Measurements from ENCODE around the gene PVR. TPM values are rescaled to one million over a fixed set of nuclear protein-coding genes. Genes with fewer than 3 reads are reported as not detected.

Gene PVR
- total and polyA plus RNA-seq, 4 donors = 11.4 to 49.0 (median 32.1) TPM

Other genes starting within 250 kb of the PVR start
- gene ZNF285, start 242.3 kb upstream of the PVR start, total RNA-seq = 1 to 10 TPM in 1 of 2 donors, under 1 TPM in 1; 0.67 to 1.4 TPM
- gene ZNF285, start 242.3 kb upstream of the PVR start, polyA plus RNA-seq = under 1 TPM; 0.23 to 0.32 TPM
- 1 to 10 TPM in 1 of 2 donors, under 1 TPM in 1; 0.67 to 4.6 TPM for gene ZNF229, start 195.4 kb upstream of the PVR start, total RNA-seq
- under 1 TPM; 0.14 to 0.88 TPM for gene ZNF229, start 195.4 kb upstream of the PVR start, polyA plus RNA-seq
- 1 to 10 TPM; 5.5 to 7.6 TPM for gene ZNF180, start 143.4 kb upstream of the PVR start, total RNA-seq
- gene ZNF180, start 143.4 kb upstream of the PVR start, polyA plus RNA-seq = 1 to 10 TPM; 2.0 to 3.1 TPM
- under 1 TPM; 0.09 to 0.25 TPM for gene CEACAM20, start 114.2 kb upstream of the PVR start, total RNA-seq
- gene CEACAM20, start 114.2 kb upstream of the PVR start, polyA plus RNA-seq = not detected
- gene IGSF23, start 30.3 kb upstream of the PVR start, total RNA-seq = 1 to 10 TPM in 1 of 2 donors, under 1 TPM in 1; 0.47 to 2.8 TPM
- 10 to 100 TPM in 1 of 2 donors, 1 to 10 TPM in 1; 3.9 to 11.4 TPM for gene IGSF23, start 30.3 kb upstream of the PVR start, polyA plus RNA-seq
- gene CEACAM19, start 27.6 kb downstream of the PVR start, total RNA-seq = 1 to 10 TPM in 1 of 2 donors, under 1 TPM in 1; 0.75 to 1.6 TPM
- gene CEACAM19, start 27.6 kb downstream of the PVR start, polyA plus RNA-seq = 1 to 10 TPM in 1 of 2 donors, under 1 TPM in 1; 0.98 to 2.6 TPM
- gene CEACAM16, start 55.2 kb downstream of the PVR start, total RNA-seq = under 1 TPM in 1 of 2 donors, not detected in 1; 0.09 TPM
- gene CEACAM16, start 55.2 kb downstream of the PVR start, polyA plus RNA-seq = not detected
- 10 to 100 TPM in 1 of 2 donors, 1 to 10 TPM in 1; 4.5 to 29.1 TPM for gene BCL3, start 104.8 kb downstream of the PVR start, total RNA-seq
- gene BCL3, start 104.8 kb downstream of the PVR start, polyA plus RNA-seq = 10 to 100 TPM; 10.3 to 63.6 TPM
- 10 to 100 TPM in 1 of 2 donors, 1 to 10 TPM in 1; 2.1 to 14.0 TPM for gene CBLC, start 134.0 kb downstream of the PVR start, total RNA-seq
- 1 to 10 TPM; 8.0 to 9.6 TPM for gene CBLC, start 134.0 kb downstream of the PVR start, polyA plus RNA-seq
- gene BCAM, start 165.2 kb downstream of the PVR start, total RNA-seq = 10 to 100 TPM; 15.1 to 87.4 TPM
- gene BCAM, start 165.2 kb downstream of the PVR start, polyA plus RNA-seq = 10 to 100 TPM; 10.5 to 23.1 TPM
- gene NECTIN2, start 202.4 kb downstream of the PVR start, total RNA-seq = 10 to 100 TPM; 49.4 to 54.9 TPM
- 10 to 100 TPM; 56.2 to 77.5 TPM for gene NECTIN2, start 202.4 kb downstream of the PVR start, polyA plus RNA-seq
- 10 to 100 TPM; 28.3 to 34.4 TPM for gene TOMM40, start 247.3 kb downstream of the PVR start, total RNA-seq
- 10 to 100 TPM; 27.0 to 33.0 TPM for gene TOMM40, start 247.3 kb downstream of the PVR start, polyA plus RNA-seq

All from liver (tissue), 4 donors.